NCI-H1694 (cell line): ENCODE results near the gene STRN3.
"Not testable (repeated sequence)": the region's sequence is repeated elsewhere in the genome, so short reads cannot be mapped to it uniquely, and the experiment has no call there.

ENCODE experiments used
- DNase-seq: peaks from one replicate; lab custom pipeline; 2025; lab: John Stamatoyannopoulos, UW

STRN3 gene

GRCh38 chr14:31001339-31001658 is 24.9 kb downstream of the STRN3 start:
- DNase-seq: no peak

GRCh38 chr14:31000629-31001338 is 25.4 kb downstream of the STRN3 start:
- DNase-seq: no peak

GRCh38 chr14:30999038-30999773 is 27.0 kb downstream of the STRN3 start:
- DNase-seq: no peak

- DNase-seq: no peak
Measured at GRCh38 chr14:30998100-30998706, 28.0 kb downstream of the STRN3 start.

- DNase-seq: no peak
Measured at GRCh38 chr14:30996892-30997659, 29.1 kb downstream of the STRN3 start.

GRCh38 chr14:30995689-30996088 is 30.5 kb downstream of the STRN3 start:
- DNase-seq: no peak

GRCh38 chr14:30994681-30995620 is 31.2 kb downstream of the STRN3 start:
- DNase-seq: no peak

GRCh38 chr14:30993071-30993470 is 33.1 kb downstream of the STRN3 start:
- DNase-seq: no peak

- DNase-seq: no peak
Measured at GRCh38 chr14:30991408-30991807, 34.8 kb downstream of the STRN3 start.

GRCh38 chr14:30990770-30991169 is 35.4 kb downstream of the STRN3 start:
- no peak for DNase-seq

GRCh38 chr14:30988509-30988908 is 37.7 kb downstream of the STRN3 start:
- DNase-seq: no peak

- DNase-seq: no peak
Measured at GRCh38 chr14:30985796-30986195, 40.4 kb downstream of the STRN3 start.

- DNase-seq: no peak
Measured at GRCh38 chr14:30983858-30984257, 42.3 kb downstream of the STRN3 start.

- no peak for DNase-seq
Measured at GRCh38 chr14:30982533-30982932, 43.6 kb downstream of the STRN3 start.

- no peak for DNase-seq
Measured at GRCh38 chr14:30980980-30981379, 45.2 kb downstream of the STRN3 start.

- DNase-seq: peak; percentile 64
Measured at GRCh38 chr14:30980106-30980704, 46.0 kb downstream of the STRN3 start.

- DNase-seq: no peak
Measured at GRCh38 chr14:30977752-30978151, 48.4 kb downstream of the STRN3 start.

- DNase-seq: no peak
Measured at GRCh38 chr14:30974628-30975027, 51.6 kb downstream of the STRN3 start.

GRCh38 chr14:30972882-30973582 is 53.1 kb downstream of the STRN3 start:
- no peak for DNase-seq

GRCh38 chr14:30972036-30972732 is 54.0 kb downstream of the STRN3 start:
- DNase-seq: not testable (repeated sequence)
